H1 (cell line): ENCODE measurements around the gene CDKN2C. TPM values are rescaled to one million over a fixed set of nuclear protein-coding genes. Genes with fewer than 3 reads are reported as not detected.

ENCODE experiments used
- CTCF ChIA-PET: fragments of 300-600 bp; sonication (Branson Sonifier 250); formaldehyde crosslinking; loops from one replicate; lab custom pipeline; 2021; ENCODE audit not compliant: partially characterized antibody; lab: Charles Lee
- POLR2A ChIA-PET: fragments of 300-600 bp; sonication (Branson Sonifier 250); formaldehyde crosslinking; loops from one replicate; lab custom pipeline; 2021; ENCODE audit warnings: inconsistent platforms; ENCODE audit not compliant: partially characterized antibody; lab: Charles Lee
- DNase-seq, 2 experiments: peaks; one replicate each; pipeline versions ENCODE4 v3.0.0 to v3.0.0-alpha.2; 2010 to 2022; ENCODE audit warnings: low spot score in 2 of 2, low read depth in 1 of 2, mixed read lengths in 1 of 2
- FAIRE-seq: peaks from 2 replicates; lab custom pipeline; 2011; peaks lifted over from hg19 to GRCh38; lab: Jason Lieb, UNC
- H2AFZ ChIP-seq: 2 replicates; pipeline ENCODE4 v1.8.1; 2012; ENCODE audit warnings: low read length, inconsistent platforms
- H2AK5ac ChIP-seq: 2 replicates; pipeline ENCODE4 v1.6.1; 2013; ENCODE audit warnings: low read depth, low read length
- H2BK120ac ChIP-seq: replicated peaks from 2 replicates; pipeline ENCODE3; 2013; ENCODE audit warnings: low read depth, low read length, inconsistent platforms
- H2BK12ac ChIP-seq: 2 replicates; pipeline ENCODE4 v1.6.1; 2013; ENCODE audit warnings: low read depth, low read length
- H2BK15ac ChIP-seq: 2 replicates; pipeline ENCODE4 v1.6.1; 2013; ENCODE audit warnings: low read length
- H2BK20ac ChIP-seq: 2 replicates; pipeline ENCODE4 v1.6.1; 2013; ENCODE audit warnings: low read length
- H2BK5ac ChIP-seq: 2 replicates; pipeline ENCODE4 v1.6.1; 2013; ENCODE audit warnings: low read depth, low read length
- H3K14ac ChIP-seq: 2 replicates; pipeline ENCODE4 v1.6.1; 2013; ENCODE audit warnings: inconsistent platforms; ENCODE audit not compliant: insufficient read length
- H3K18ac ChIP-seq: 2 replicates; pipeline ENCODE4 v1.6.1; 2013; ENCODE audit warnings: low read length; ENCODE audit errors: extremely low read depth
- H3K23ac ChIP-seq: 2 replicates; pipeline ENCODE4 v1.6.1; 2013; ENCODE audit warnings: inconsistent platforms; ENCODE audit not compliant: insufficient read length
- H3K23me2 ChIP-seq: 2 replicates; pipeline ENCODE4 v1.6.1; 2013; ENCODE audit warnings: low read depth, low read length
- H3K27ac ChIP-seq: 2 replicates; pipeline ENCODE4 v1.6.1; 2011; ENCODE audit warnings: low read depth, low read length, inconsistent platforms
- H3K27me3 ChIP-seq, 4 experiments: replicated peaks in 1 of 4; 1 replicate in 1 of 4; 2 replicates in 3 of 4; pipeline versions ENCODE4 v1.6.1 to v1.8.1; 2011 to 2013; ENCODE audit warnings: low read length in 3 of 4, mild to moderate bottlenecking in 3 of 4, inconsistent platforms in 2 of 4, mixed read lengths in 2 of 4, moderate library complexity in 1 of 4; ENCODE audit not compliant: control insufficient read depth in 3 of 4, insufficient read depth in 3 of 4; ENCODE audit errors: extremely low read depth in 1 of 4
- H3K36me3 ChIP-seq, 4 experiments: 2 replicates each; pipeline versions ENCODE4 v1.6.1 to v1.8.1; 2011 to 2013; ENCODE audit warnings: mild to moderate bottlenecking in 4 of 4, low read length in 3 of 4, moderate library complexity in 2 of 4, control low read depth in 1 of 4, inconsistent platforms in 1 of 4; ENCODE audit not compliant: insufficient read depth in 4 of 4, control insufficient read depth in 2 of 4
- H3K4ac ChIP-seq: replicated peaks from 2 replicates; pipeline ENCODE3; 2013; ENCODE audit warnings: low read length, low read depth, mixed read lengths, inconsistent platforms; ENCODE audit not compliant: insufficient read length
- H3K4me1 ChIP-seq, 4 experiments: replicated peaks in 1 of 4; 1 replicate in 1 of 4; 2 replicates in 3 of 4; pipeline versions ENCODE4 v1.6.1 to v1.8.1; 2011 to 2013; ENCODE audit warnings: low read length in 3 of 4, inconsistent platforms in 2 of 4, mixed read lengths in 1 of 4; ENCODE audit not compliant: insufficient read depth in 4 of 4, control insufficient read depth in 3 of 4
- H3K4me2 ChIP-seq, 2 experiments: 2 replicates each; pipeline versions ENCODE4 v1.6.1 to v1.8.1; 2011 to 2013; ENCODE audit warnings: low read depth in 2 of 2, low read length in 2 of 2, control low read depth in 1 of 2, inconsistent platforms in 1 of 2, mild to moderate bottlenecking in 1 of 2; ENCODE audit not compliant: insufficient read depth in 1 of 2
- H3K4me3 ChIP-seq, 4 experiments: fragments of 200-600, 300-600 bp in 1 of 4; sonication (generic), shearing (Covaris generic), sonication (Bioruptor Twin) in 1 of 4; 2 replicates each; pipeline versions ENCODE4 v1.5.1 to v1.8.1; 2011 to 2016; ENCODE audit warnings: low read length in 4 of 4, low read depth in 3 of 4, control low read depth in 2 of 4, inconsistent platforms in 2 of 4, mild to moderate bottlenecking in 2 of 4, mixed read lengths in 1 of 4, moderate library complexity in 1 of 4; ENCODE audit not compliant: insufficient read depth in 2 of 4; ENCODE audit errors: extremely low read depth in 1 of 4
- H3K56ac ChIP-seq: replicated peaks from 2 replicates; pipeline ENCODE3; 2013; ENCODE audit warnings: low read depth, mild to moderate bottlenecking, mixed read lengths, low read length, inconsistent platforms; ENCODE audit not compliant: insufficient read length
- H3K79me1 ChIP-seq: 2 replicates; pipeline ENCODE4 v1.6.1; 2013; ENCODE audit warnings: low read depth, low read length, control low read depth
- H3K79me2 ChIP-seq, 2 experiments: 2 replicates each; pipeline versions ENCODE4 v1.6.1 to v1.8.1; 2012 to 2013; ENCODE audit warnings: low read length in 2 of 2, mild to moderate bottlenecking in 2 of 2, inconsistent platforms in 1 of 2; ENCODE audit not compliant: insufficient read depth in 2 of 2, control insufficient read depth in 1 of 2
- H3K9ac ChIP-seq, 4 experiments: replicated peaks in 1 of 4; 1 replicate in 1 of 4; 2 replicates in 3 of 4; pipeline versions ENCODE4 v1.6.1 to v1.8.1; 2011 to 2013; ENCODE audit warnings: low read depth in 3 of 4, low read length in 3 of 4, control low read depth in 2 of 4, mild to moderate bottlenecking in 2 of 4, moderate library complexity in 2 of 4, inconsistent platforms in 1 of 4; ENCODE audit errors: extremely low read depth in 1 of 4
- H3K9me3 ChIP-seq, 2 experiments: 2 replicates each; pipeline versions ENCODE4 v1.6.1 to v1.8.1; 2012 to 2013; ENCODE audit warnings: mild to moderate bottlenecking in 2 of 2, moderate library complexity in 2 of 2, control low read depth in 1 of 2, inconsistent platforms in 1 of 2, low read depth in 1 of 2, low read length in 1 of 2, mixed read lengths in 1 of 2; ENCODE audit not compliant: insufficient read depth in 2 of 2
- H4K20me1 ChIP-seq, 2 experiments: replicated peaks in 1 of 2; 2 replicates each; pipeline versions ENCODE3 to v1.8.1; 2011 to 2013; ENCODE audit warnings: inconsistent platforms in 2 of 2, low read length in 2 of 2, mild to moderate bottlenecking in 1 of 2; ENCODE audit not compliant: insufficient read depth in 2 of 2, control insufficient read depth in 1 of 2
- H4K5ac ChIP-seq: 2 replicates; pipeline ENCODE4 v1.6.1; 2013; ENCODE audit warnings: low read length, low read depth, mixed read lengths, inconsistent platforms; ENCODE audit not compliant: insufficient read length
- H4K8ac ChIP-seq: 2 replicates; pipeline ENCODE4 v1.8.0; 2013; ENCODE audit warnings: mild to moderate bottlenecking, moderate library complexity, low read length, inconsistent platforms; ENCODE audit not compliant: insufficient read depth; ENCODE audit errors: extremely low read depth
- H4K91ac ChIP-seq: replicated peaks from 2 replicates; pipeline ENCODE3; 2013; ENCODE audit warnings: low read length, mixed read lengths, inconsistent platforms; ENCODE audit not compliant: insufficient read length
- EP300 ChIP-seq, 2 experiments: IDR thresholded peaks; 1 replicate in 1 of 2; 2 replicates in 1 of 2; pipeline ENCODE4 v1.6.1; 2011 to 2012; ENCODE audit warnings: low read depth in 2 of 2, low read length in 2 of 2, mild to moderate bottlenecking in 2 of 2, borderline replicate concordance in 1 of 2, inconsistent platforms in 1 of 2, moderate library complexity in 1 of 2
- FOSL1 ChIP-seq: IDR thresholded peaks from 2 replicates; pipeline ENCODE4 v1.6.1; 2011; ENCODE audit warnings: mild to moderate bottlenecking, low read depth, low read length, moderate library complexity; ENCODE audit not compliant: insufficient read depth
- HDAC2 ChIP-seq, 2 experiments: fragments of 300-600 bp in 1 of 2; sonication (generic) in 1 of 2; IDR thresholded peaks; 2 replicates each; pipeline ENCODE4 v1.6.1; 2011 to 2012; ENCODE audit warnings: low read depth in 2 of 2, low read length in 2 of 2, mild to moderate bottlenecking in 2 of 2, moderate library complexity in 2 of 2, borderline replicate concordance in 1 of 2, inconsistent platforms in 1 of 2
- KDM4A ChIP-seq: IDR thresholded peaks from one replicate; pipeline ENCODE4 v1.7.1; 2012; ENCODE audit warnings: low read depth, mild to moderate bottlenecking, moderate library complexity, low read length, inconsistent platforms; ENCODE audit not compliant: severe bottlenecking
- KDM5A ChIP-seq: fragments of 200-600 bp; IDR thresholded peaks from 2 replicates; pipeline ENCODE4 v1.7.1; 2012; ENCODE audit warnings: mild to moderate bottlenecking, low read length, inconsistent platforms, mixed read lengths
- MAFK ChIP-seq: IDR thresholded peaks from 2 replicates; pipeline ENCODE4 v1.6.1; 2012; ENCODE audit warnings: low read depth, mild to moderate bottlenecking, improper control_type of control experiment, low read length
- POLR2AphosphoS5 ChIP-seq: IDR thresholded peaks from 2 replicates; pipeline ENCODE4 v1.6.1; 2011; ENCODE audit warnings: low read depth, low read length
- RBBP5 ChIP-seq: IDR thresholded peaks from 2 replicates; pipeline ENCODE4 v1.7.1; 2012; ENCODE audit warnings: low read depth, mild to moderate bottlenecking, inconsistent platforms, low read length, moderate library complexity, borderline replicate concordance
- RXRA ChIP-seq: IDR thresholded peaks from 2 replicates; pipeline ENCODE4 v1.6.1; 2011; ENCODE audit warnings: low read depth, mild to moderate bottlenecking, low read length, moderate library complexity; ENCODE audit not compliant: insufficient read depth
- SUZ12 ChIP-seq: fragments of 200-600 bp; sonication (generic); IDR thresholded peaks from 2 replicates; pipeline ENCODE4 v1.6.1; 2012; ENCODE audit warnings: mild to moderate bottlenecking, inconsistent platforms, low read length, moderate library complexity, mixed read lengths
- YY1 ChIP-seq: IDR thresholded peaks from 2 replicates; pipeline ENCODE4 v1.6.1; 2011; ENCODE audit warnings: low read depth, mild to moderate bottlenecking, low read length
- WGBS, 2 experiments: shearing (Covaris generic) in 1 of 2; methylation state at CpG; one replicate each; pipeline versions ENCODE4 v1.1.6 to v1.1.7; 2013 to 2015; ENCODE audit warnings: low lambda C conversion rate in 2 of 2, mixed read lengths in 2 of 2, inconsistent platforms in 1 of 2, low coverage in 1 of 2, missing lambda C conversion rate in 1 of 2; ENCODE audit not compliant: insufficient replicate concordance in 2 of 2, insufficient coverage in 1 of 2, insufficient read length in 1 of 2; ENCODE audit errors: extremely low coverage in 1 of 2, missing lambda C conversion rate in 1 of 2; 5-methylcytosine and 5-hydroxymethylcytosine counted together
- polyA plus RNA-seq, 7 experiments: library from polyadenylated mRNA; depleted of rRNA in 3 of 7; stranded (reverse) in 5 of 7; unstranded in 2 of 7; fragments of >200 nt in 5 of 7; fragments of 200-250 nt in 2 of 7; gene quantifications; 1 replicate in 5 of 7; 2 replicates in 1 of 7; 4 replicates in 1 of 7; pipeline versions ENCODE4 v1.2.1 to v1.2.3, GENCODE V29; 2011 to 2013; ENCODE audit warnings: missing spikeins in 2 of 7, mixed read lengths in 2 of 7
- total RNA-seq: library from RNA; stranded (reverse); fragmentation: NEBNext Ultra II Directional; extraction: Animal tissue kit (Norgen Biotek cat#: 25700); gene quantifications from 2 replicates; pipeline ENCODE4 v1.2.1, GENCODE V29; 2021

CDKN2C gene
- total and polyA plus RNA-seq, 2 of the 8 experiments (the other 6 are each of a cell fraction or from before 2014, with no cell fraction given), result not detected

DNA sequence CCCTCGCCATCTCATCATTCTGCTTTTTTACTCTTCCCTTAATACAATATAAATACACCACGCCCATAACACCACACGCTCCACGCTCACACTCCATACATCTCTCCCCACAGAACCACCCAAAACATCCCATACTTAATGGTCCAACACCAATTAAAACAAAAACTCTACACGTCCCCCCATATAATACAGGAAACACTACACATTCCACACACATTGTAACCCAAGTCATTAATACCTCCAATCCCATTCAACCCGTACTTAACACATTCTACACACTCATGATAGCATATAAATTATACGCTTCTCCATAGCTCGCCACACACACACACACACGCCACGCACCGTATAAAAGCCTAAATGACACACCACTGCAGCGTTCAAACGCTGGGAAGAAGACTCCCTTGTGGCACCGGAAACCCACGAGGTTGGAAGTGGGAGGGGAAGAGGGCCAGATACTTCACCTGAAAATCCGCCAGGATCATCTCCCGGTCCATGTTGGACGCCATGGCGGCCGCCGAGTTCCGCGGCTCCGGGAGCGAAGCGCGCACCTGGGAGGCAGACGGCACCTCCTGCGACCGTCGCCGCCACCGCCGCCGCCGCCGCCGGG lies 10.6 kb upstream of the CDKN2C start:
- Histone ChIP-seq H3K79me2 (peaks cover 3 to 45% of the 10 kb centered on the region in 2 experiments; a peak in 3 of 4 replicates), H3K23ac (no peak overlapping the region), H3K9ac (peak overlapping the region; percentile 76 to 96 (median 86)), H3K14ac (no peak overlapping the region), H4K20me1 (no peaks in the 10 kb centered on the region), H2AFZ (peak overlapping the region; percentile 77), H3K4me2 (peak overlapping the region; percentile 72 to 77), H3K79me1 (peaks cover 4% of the 10 kb centered on the region; the same call in 1 of the 2 replicates), H2AK5ac (no peak overlapping the region), H3K4ac (no peak overlapping the region), H4K5ac (no peak overlapping the region), H4K8ac (peak overlapping the region; percentile 84; the same call in 1 of the 2 replicates), H3K23me2 (peaks cover 11% of the 10 kb centered on the region), H3K36me3 (no peaks in the 10 kb centered on the region), H2BK12ac (0 out of 2 replicates have a peak overlapping the region, but pooled peaks have one; percentile 75)
- FAIRE-seq, result no peak
- ChIA-PET POLR2A (interaction anchor here (0.8 to 1.4 kb wide), 6 partner anchors 9 to 230 kb away, joined by 3 to 7 read pairs (median 4); no protein-coding TSS in a partner anchor), CTCF (interaction anchor here (0.6 to 1.6 kb wide), 4 partner anchors 11 to 231 kb away, joined by 3 to 10 read pairs (median 4); no protein-coding TSS in a partner anchor)
- WGBS, 2 experiments, result 2 to 100% methylated on average over 3 to 15 of the region's 38 CpGs
- TF ChIP-seq RBBP5, result no peak
- no peak for TF ChIP-seq SUZ12
- no peak for TF ChIP-seq MAFK
- TF ChIP-seq KDM4A, result peak; percentile 58
- TF ChIP-seq FOSL1, result no peak
- peak; percentile 74 for TF ChIP-seq YY1
- TF ChIP-seq KDM5A, result no peak
- no peak for TF ChIP-seq RXRA
- TF ChIP-seq POLR2AphosphoS5, result no peak
- no peak for TF ChIP-seq HDAC2 (IDR thresholded peaks at IDR 0.05; ENCODE audit: borderline replicate concordance in 1 of 2, low read depth in 2 of 2, low read length in 2 of 2)
- no peak for TF ChIP-seq EP300 (IDR thresholded peaks at IDR 0.05; ENCODE audit: borderline replicate concordance in 1 of 2, low read depth in 2 of 2, low read length in 2 of 2)
- TF ChIP-seq, all 59 proteins: peak for 2
- Histone ChIP-seq H3K4me3 (peak overlapping the region; percentile 89 to 100 (median 94)), H2BK20ac (no peak overlapping the region), H3K56ac (no peak overlapping the region), H3K9me3 (no peaks in the 10 kb centered on the region), H3K4me1 (peaks cover 0 to 3% (median 0%) of the 10 kb centered on the region in 4 experiments; a peak in 2 of 7 replicates), H3K18ac (peak overlapping the region; percentile 60; the same call in 1 of the 2 replicates), H3K27ac (no peak overlapping the region), H4K91ac (no peak overlapping the region), H3K27me3 (peaks cover 0 to under 1% (median 0%) of the 10 kb centered on the region in 4 experiments; a peak in 2 of 7 replicates), H2BK120ac (no peak overlapping the region), H2BK5ac (peak overlapping the region; percentile 78; the same call in 1 of the 2 replicates), H2BK15ac (no peak overlapping the region)
- DNase-seq, result no peak
